ENCODE measurements around the gene COMMD1.
"Not testable (repeated sequence)": the region's sequence is repeated elsewhere in the genome, so short reads cannot be mapped to it uniquely, and the experiment has no call there.

Gene COMMD1

GRCh38 chr2:61966087-61966727 lies 60.7 kb downstream of the COMMD1 start:
- no peak for DNase-seq (ENCODE audit: low read depth in 2 of 2)

- DNase-seq (ENCODE audit: low read depth in 2 of 2), result no peak
Observed at GRCh38 chr2:61967262-61967661, 61.8 kb downstream of the COMMD1 start.

- DNase-seq (ENCODE audit: low read depth in 2 of 2), result no peak
Observed at GRCh38 chr2:61969376-61969775, 63.9 kb downstream of the COMMD1 start.

GRCh38 chr2:61970807-61971556 lies 65.5 kb downstream of the COMMD1 start:
- DNase-seq (ENCODE audit: low read depth in 2 of 2), result no peak

- DNase-seq (ENCODE audit: low read depth in 2 of 2), result no peak
Observed at GRCh38 chr2:61978522-61978921, 73.0 kb downstream of the COMMD1 start.

GRCh38 chr2:61980758-61981157 lies 75.3 kb downstream of the COMMD1 start:
- no peak for DNase-seq (ENCODE audit: low read depth in 2 of 2)

- no peak for DNase-seq (ENCODE audit: low read depth in 2 of 2)
Observed at GRCh38 chr2:61984682-61985081, 79.2 kb downstream of the COMMD1 start.

- DNase-seq (ENCODE audit: low read depth in 2 of 2), result no peak
Observed at GRCh38 chr2:61988462-61989366, 83.2 kb downstream of the COMMD1 start.

GRCh38 chr2:61993422-61994024 lies 88.0 kb downstream of the COMMD1 start:
- no peak for DNase-seq (ENCODE audit: low read depth in 2 of 2)

GRCh38 chr2:61994531-61994930 lies 89.1 kb downstream of the COMMD1 start:
- no peak for DNase-seq (ENCODE audit: low read depth in 2 of 2)

GRCh38 chr2:61995065-61995464 lies 89.6 kb downstream of the COMMD1 start:
- DNase-seq (ENCODE audit: low read depth in 2 of 2), result no peak

GRCh38 chr2:61995515-61995914 lies 90.0 kb downstream of the COMMD1 start:
- no peak for DNase-seq (ENCODE audit: low read depth in 2 of 2)

- no peak for DNase-seq (ENCODE audit: low read depth in 2 of 2)
Observed at GRCh38 chr2:61998426-61998825, 93.0 kb downstream of the COMMD1 start.

- no peak for DNase-seq (ENCODE audit: low read depth in 2 of 2)
Observed at GRCh38 chr2:62000538-62000937, 95.1 kb downstream of the COMMD1 start.

- DNase-seq (ENCODE audit: low read depth in 2 of 2), result no peak
Observed at GRCh38 chr2:62001431-62001830, 96.0 kb downstream of the COMMD1 start.

GRCh38 chr2:62004428-62004827 lies 99.0 kb downstream of the COMMD1 start:
- DNase-seq (ENCODE audit: low read depth in 2 of 2), result not testable (repeated sequence)

- DNase-seq (ENCODE audit: low read depth in 2 of 2), result no peak
Observed at GRCh38 chr2:62007555-62007954, 102.1 kb downstream of the COMMD1 start.

GRCh38 chr2:62010632-62011256 lies 105.3 kb downstream of the COMMD1 start:
- DNase-seq (ENCODE audit: low read depth in 2 of 2), result no peak

- no peak for DNase-seq (ENCODE audit: low read depth in 2 of 2)
Observed at GRCh38 chr2:62013641-62014040, 108.2 kb downstream of the COMMD1 start.

- no peak for DNase-seq (ENCODE audit: low read depth in 2 of 2)
Observed at GRCh38 chr2:62014102-62014501, 108.6 kb downstream of the COMMD1 start.

GRCh38 chr2:62016957-62017356 lies 111.5 kb downstream of the COMMD1 start:
- DNase-seq (ENCODE audit: low read depth in 2 of 2), result no peak

- no peak for DNase-seq (ENCODE audit: low read depth in 2 of 2)
Observed at GRCh38 chr2:62029910-62030309, 124.4 kb downstream of the COMMD1 start.
